ENCODE data around the gene NPEPL1. TPM values are rescaled to one million over a fixed set of nuclear protein-coding genes. Genes with fewer than 3 reads are reported as not detected.
"Not testable (repeated sequence)": the region's sequence is repeated elsewhere in the genome, so short reads cannot be mapped to it uniquely, and the experiment has no call there.

Gene NPEPL1
- total RNA-seq (2022) (23.4 and 25.8 TPM in 2 replicates), Bru-seq, nascent RNA (percentile 47 among the genes with signal in this experiment), BruChase-seq, experiment 1, labeled RNA remaining after a 6-hour chase (percentile 87 among the genes with signal in this experiment), BruChase-seq, experiment 2, labeled RNA remaining after a 2-hour chase (percentile 75 among the genes with signal in this experiment)
- long read RNA-seq, transcript NPEPL1-201 (12 exons, 2,378 nt): major isoform, 61 of 67 reads
- long read RNA-seq, partial matches to known transcripts: 3 of 67 reads
- long read RNA-seq, other reads (novel, unspliced or antisense): 3 of 67 reads

DNA sequence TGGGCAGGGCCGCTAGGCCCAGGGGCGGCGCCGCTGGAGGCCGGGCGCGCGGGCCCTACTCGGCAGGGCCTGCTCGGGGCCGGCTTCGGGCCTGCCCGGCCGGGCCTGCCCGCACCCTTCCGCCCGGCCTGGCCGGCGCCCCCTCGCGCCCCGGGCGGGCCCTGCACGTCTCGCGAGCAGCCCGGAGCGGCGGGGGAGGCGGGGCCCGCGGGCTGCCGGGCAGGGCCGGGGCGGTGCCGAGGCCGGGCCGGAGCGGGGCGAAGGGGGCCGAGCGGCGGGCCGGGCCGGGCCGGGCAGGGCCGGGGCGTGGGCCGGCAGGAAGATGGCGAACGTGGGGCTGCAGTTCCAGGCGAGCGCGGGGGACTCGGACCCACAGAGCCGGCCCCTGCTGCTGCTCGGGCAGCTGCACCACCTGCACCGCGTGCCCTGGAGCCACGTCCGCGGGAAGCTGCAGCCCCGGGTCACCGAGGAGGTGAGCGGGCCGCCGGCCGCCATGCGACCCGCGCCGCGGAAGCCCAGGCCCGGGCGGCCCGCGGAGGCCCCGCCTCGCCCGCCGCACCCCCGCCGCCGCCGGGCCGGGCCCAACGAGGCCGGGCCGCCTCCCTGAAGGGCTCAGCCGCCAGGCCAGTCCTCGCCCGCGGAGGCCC is at the start of gene NPEPL1:
Gene NPEPL1, plus strand, starts transcription at position 222 of the 647 bp plus-strand sequence. Its CDS starts 101 bp downstream, at position 323.
- POLR2A ChIA-PET: interaction anchor here (0.7 to 1.4 kb wide), 5 partner anchors 12 to 42 kb away, joined by 3 to 5 read pairs (median 4); partner anchors contain the start of gene STX16
- peak; percentile 56 for DNase-seq (ENCODE audit: unreplicated experiment)
- CTCF ChIA-PET: interaction anchor here (0.6 to 2.3 kb wide), 8 partner anchors 12 to 460 kb away, joined by 3 to 10 read pairs (median 4); partner anchors contain the start of gene STX16
- H3K27ac Mint-ChIP-seq (ENCODE audit: low read depth, unreplicated experiment): peak within 1 kb of the TSS; percentile 64
- TF ChIP-seq CTCF (IDR thresholded peaks at IDR 0.05; ENCODE audit: unreplicated experiment): no peak
- BruUV-seq (replicated peaks): no TSS peak
- H3K36me3 Mint-ChIP-seq (ENCODE audit: insufficient read depth, unreplicated experiment): peaks cover 7% of the 10 kb centered on the region
- H3K4me1 Mint-ChIP-seq (ENCODE audit: insufficient read depth, unreplicated experiment): peaks cover 5% of the 10 kb centered on the region
- intact Hi-C loops (cut with micrococcal nuclease): no loop called here
- peak within 1 kb of the TSS; percentile 62 for H3K4me3 Mint-ChIP-seq (ENCODE audit: unreplicated experiment)
- no peaks in the 10 kb centered on the region for H3K27me3 Mint-ChIP-seq (ENCODE audit: insufficient read depth, unreplicated experiment)
- no peaks in the 10 kb centered on the region for H3K9me3 Mint-ChIP-seq (ENCODE audit: unreplicated experiment)

GRCh38 chr20:58642896-58643295 is 49.7 kb upstream of the NPEPL1 start:
- POLR2A ChIA-PET: interaction anchor here (1.7 to 2.8 kb wide), 2 partner anchors 9 to 19 kb away, joined by 4 to 12 read pairs; partner anchors contain the start of gene STX16
- BruUV-seq (replicated peaks); H3K27me3 Mint-ChIP-seq (ENCODE audit: insufficient read depth, unreplicated experiment); H3K4me3 Mint-ChIP-seq (ENCODE audit: unreplicated experiment); DNase-seq (ENCODE audit: unreplicated experiment); H3K36me3 Mint-ChIP-seq (ENCODE audit: insufficient read depth, unreplicated experiment); H3K27ac Mint-ChIP-seq (ENCODE audit: low read depth, unreplicated experiment); intact Hi-C loops (cut with micrococcal nuclease): not testable (repeated sequence)
- CTCF ChIA-PET: interaction anchor here (0.6 to 1.4 kb wide), 5 partner anchors 7 to 74 kb away, joined by 3 to 4 read pairs (median 3); no protein-coding TSS in a partner anchor
- peaks cover 18% of the 10 kb centered on the region for H3K4me1 Mint-ChIP-seq (ENCODE audit: insufficient read depth, unreplicated experiment)
- peaks cover 13% of the 10 kb centered on the region for H3K9me3 Mint-ChIP-seq (ENCODE audit: unreplicated experiment)

DNA sequence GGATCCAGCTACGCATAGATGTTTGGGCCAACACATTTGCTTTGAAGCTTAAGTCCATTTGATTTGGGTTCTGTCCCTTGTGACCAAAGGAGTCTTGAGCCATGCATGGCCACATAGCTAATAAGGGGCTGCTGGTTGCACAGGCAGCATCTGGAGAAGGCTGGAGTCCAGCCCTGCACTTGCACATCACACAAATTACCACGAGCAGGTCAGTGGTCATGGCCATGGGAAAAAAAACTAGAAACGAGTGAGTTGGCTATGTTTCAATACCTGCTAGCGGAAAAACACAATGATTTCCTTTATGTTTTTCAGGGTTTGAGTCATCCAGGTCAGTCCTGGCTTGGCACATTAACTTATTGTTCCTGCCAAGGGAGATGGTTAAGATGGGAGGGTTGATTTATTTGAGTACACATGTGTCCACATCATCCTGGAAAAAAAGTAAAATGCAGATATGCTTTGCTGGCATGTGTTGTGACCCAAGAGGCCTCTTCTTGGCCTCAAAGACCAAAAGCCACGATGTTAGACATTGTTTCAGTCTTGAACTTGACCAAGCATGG is 47.1 kb upstream of the NPEPL1 start:
- peak; percentile 96 for DNase-seq (ENCODE audit: unreplicated experiment)
- TF ChIP-seq CTCF (IDR thresholded peaks at IDR 0.05; ENCODE audit: unreplicated experiment): no peak
- H3K9me3 Mint-ChIP-seq (ENCODE audit: unreplicated experiment): peaks cover 9% of the 10 kb centered on the region
- H3K4me1 Mint-ChIP-seq (ENCODE audit: insufficient read depth, unreplicated experiment): peaks cover 18% of the 10 kb centered on the region
- ChIA-PET CTCF (interaction anchor here (0.6 to 1.3 kb wide), 5 partner anchors 14 to 777 kb away, joined by 3 to 5 read pairs (median 4); no protein-coding TSS in a partner anchor), POLR2A (interaction anchor here (0.6 to 1.1 kb wide), 7 partner anchors 18 to 374 kb away, joined by 3 to 4 read pairs (median 3); partner anchors contain the start of genes RAB22A and TUBB1)
- peak overlapping the region; percentile 90 for H3K27ac Mint-ChIP-seq (ENCODE audit: low read depth, unreplicated experiment)
- intact Hi-C loops (cut with micrococcal nuclease): no loop called here
- peaks cover 6% of the 10 kb centered on the region for H3K36me3 Mint-ChIP-seq (ENCODE audit: insufficient read depth, unreplicated experiment)
- BruUV-seq (replicated peaks): no TSS peak
- peak overlapping the region; percentile 33 for H3K4me3 Mint-ChIP-seq (ENCODE audit: unreplicated experiment)
- H3K27me3 Mint-ChIP-seq (ENCODE audit: insufficient read depth, unreplicated experiment): no peaks in the 10 kb centered on the region

GRCh38 chr20:58646257-58646656 is 46.3 kb upstream of the NPEPL1 start:
- peak overlapping the region; percentile 90 for H3K27ac Mint-ChIP-seq (ENCODE audit: low read depth, unreplicated experiment)
- no peak overlapping the region for H3K4me3 Mint-ChIP-seq (ENCODE audit: unreplicated experiment)
- H3K36me3 Mint-ChIP-seq (ENCODE audit: insufficient read depth, unreplicated experiment): peaks cover 12% of the 10 kb centered on the region
- TF ChIP-seq CTCF (IDR thresholded peaks at IDR 0.05; ENCODE audit: unreplicated experiment): no peak
- ChIA-PET POLR2A (no interaction called here), CTCF (interaction anchor here (0.6 to 1.3 kb wide), 3 partner anchors 13 to 206 kb away, joined by 3 to 5 read pairs (median 3); partner anchors contain the start of gene GNAS)
- BruUV-seq (replicated peaks): no TSS peak
- H3K27me3 Mint-ChIP-seq (ENCODE audit: insufficient read depth, unreplicated experiment): no peaks in the 10 kb centered on the region
- no peak for DNase-seq (ENCODE audit: unreplicated experiment)
- intact Hi-C loops (cut with micrococcal nuclease): no loop called here
- H3K4me1 Mint-ChIP-seq (ENCODE audit: insufficient read depth, unreplicated experiment): peaks cover 24% of the 10 kb centered on the region
- H3K9me3 Mint-ChIP-seq (ENCODE audit: unreplicated experiment): peaks cover 2% of the 10 kb centered on the region

All from MCF 10A (cell line).